A673 (cell line): ENCODE data around the gene MALAT1.

Experiments
- CTCF ChIP-seq: fragments of 300-800, 200-600 bp; sonication (generic); conservative IDR thresholded peaks from 2 replicates; pipeline ENCODE4 v1.5.1; 2017; ENCODE audit warnings: low read depth, mild to moderate bottlenecking, antibody characterized with exemption, low read length, moderate library complexity, mixed read lengths
- EZH2 ChIP-seq: fragments of 200-600 bp; sonication (generic); IDR thresholded peaks from 2 replicates; pipeline ENCODE4 v1.6.1; 2017; ENCODE audit warnings: borderline replicate concordance, low read depth, mild to moderate bottlenecking, mixed read lengths, antibody characterized with exemption, low read length; ENCODE audit not compliant: poor library complexity, severe bottlenecking

- TF ChIP-seq CTCF = no peak
- TF ChIP-seq EZH2 = no peak
These were observed 6.0 kb downstream of the MALAT1 start for GRCh38 chr11:65504674-65505465.
